B cell (primary cell): Measurements from ENCODE around the gene RUNDC3A.

Experiments
- EZH2 ChIP-seq: IDR thresholded peaks from 2 replicates; pipeline ENCODE4 v1.6.1; 2012; ENCODE audit warnings: borderline replicate concordance, low read depth, mild to moderate bottlenecking, moderate library complexity, low read length; ENCODE audit not compliant: insufficient read depth, poor library complexity, severe bottlenecking
- TF ChIP-seq, protein P1 (sequence below): fragments of 200-600 bp; IDR thresholded peaks from one replicate; pipeline ENCODE4 v1.8.0; 2022; ENCODE audit warnings: antibody characterized with exemption, mild to moderate bottlenecking

DNA sequence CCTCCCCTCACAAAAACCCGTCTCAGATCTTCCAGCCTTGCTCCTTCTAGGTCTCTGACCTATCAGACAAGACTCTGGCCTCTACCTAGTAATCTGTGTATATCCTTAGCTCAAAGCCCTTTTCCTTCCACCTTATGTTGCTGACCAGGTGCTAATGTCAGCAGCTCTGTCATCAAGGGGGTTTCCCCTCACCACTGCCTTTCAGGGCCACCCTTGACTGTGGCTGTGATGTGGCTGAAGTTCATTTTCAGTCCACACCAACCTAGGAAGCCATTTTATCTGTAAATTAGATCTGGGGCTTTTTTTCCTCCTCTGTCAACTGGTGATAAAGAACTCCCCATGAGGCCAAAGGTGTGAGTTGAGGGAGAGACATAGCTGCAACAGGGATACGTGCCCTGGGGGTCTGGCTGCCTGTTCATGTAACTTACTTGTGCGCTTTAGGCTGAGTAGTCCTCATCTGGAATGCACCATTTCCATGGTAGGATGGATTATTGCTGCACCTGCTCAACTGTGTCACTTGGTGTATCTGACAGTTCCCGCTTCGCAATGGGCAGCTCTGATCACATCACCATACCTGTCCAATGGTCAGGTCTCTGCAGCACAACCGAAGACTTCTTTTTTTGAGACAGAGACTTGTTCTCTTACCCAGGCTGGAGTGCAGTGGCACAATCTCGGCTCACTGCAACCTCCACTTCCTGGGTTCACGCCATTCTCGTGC is 14.7 kb upstream of the RUNDC3A start:
- TF ChIP-seq, protein P1, sequence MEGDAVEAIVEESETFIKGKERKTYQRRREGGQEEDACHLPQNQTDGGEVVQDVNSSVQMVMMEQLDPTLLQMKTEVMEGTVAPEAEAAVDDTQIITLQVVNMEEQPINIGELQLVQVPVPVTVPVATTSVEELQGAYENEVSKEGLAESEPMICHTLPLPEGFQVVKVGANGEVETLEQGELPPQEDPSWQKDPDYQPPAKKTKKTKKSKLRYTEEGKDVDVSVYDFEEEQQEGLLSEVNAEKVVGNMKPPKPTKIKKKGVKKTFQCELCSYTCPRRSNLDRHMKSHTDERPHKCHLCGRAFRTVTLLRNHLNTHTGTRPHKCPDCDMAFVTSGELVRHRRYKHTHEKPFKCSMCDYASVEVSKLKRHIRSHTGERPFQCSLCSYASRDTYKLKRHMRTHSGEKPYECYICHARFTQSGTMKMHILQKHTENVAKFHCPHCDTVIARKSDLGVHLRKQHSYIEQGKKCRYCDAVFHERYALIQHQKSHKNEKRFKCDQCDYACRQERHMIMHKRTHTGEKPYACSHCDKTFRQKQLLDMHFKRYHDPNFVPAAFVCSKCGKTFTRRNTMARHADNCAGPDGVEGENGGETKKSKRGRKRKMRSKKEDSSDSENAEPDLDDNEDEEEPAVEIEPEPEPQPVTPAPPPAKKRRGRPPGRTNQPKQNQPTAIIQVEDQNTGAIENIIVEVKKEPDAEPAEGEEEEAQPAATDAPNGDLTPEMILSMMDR = no peak
- no peak for TF ChIP-seq EZH2
